HS-27A (cell line): Measurements from ENCODE around the gene MPZL3.

Experiments used
- DNase-seq: peaks from one replicate; pipeline ENCODE4 v3.0.0-alpha.2; 2012; ENCODE audit warnings: low read depth, missing footprints

MPZL3 gene

GRCh38 chr11:118264569-118265465 is 12.7 kb upstream of the MPZL3 start:
- DNase-seq, result no peak

GRCh38 chr11:118263695-118264568 is 11.8 kb upstream of the MPZL3 start, which contains the start of gene MPZL2:
TSS of gene MPZL2 (minus strand) at chr11:118264297. CDS start at chr11:118264153, 144 bp downstream.
- DNase-seq, result no peak

- DNase-seq, result no peak
Measured at GRCh38 chr11:118263112-118263511, 10.9 kb upstream of the MPZL3 start.

- DNase-seq, result no peak
Measured at GRCh38 chr11:118260353-118260752, 8.2 kb upstream of the MPZL3 start.

GRCh38 chr11:118259138-118259537 is 7.0 kb upstream of the MPZL3 start:
- DNase-seq, result no peak

- DNase-seq, result no peak
Measured at GRCh38 chr11:118258410-118258809, 6.2 kb upstream of the MPZL3 start.

- DNase-seq, result no peak
Measured at GRCh38 chr11:118252688-118253087, 523 bp upstream of the MPZL3 start.

GRCh38 chr11:118247041-118247440 is 5.1 kb downstream of the MPZL3 start:
- no peak for DNase-seq

GRCh38 chr11:118245936-118246562 is 6.1 kb downstream of the MPZL3 start:
- DNase-seq, result no peak

GRCh38 chr11:118243993-118244762 is 8.0 kb downstream of the MPZL3 start:
- no peak for DNase-seq

GRCh38 chr11:118243161-118243560 is 9.0 kb downstream of the MPZL3 start:
- no peak for DNase-seq

- DNase-seq, result no peak
Measured at GRCh38 chr11:118241764-118242098, 10.4 kb downstream of the MPZL3 start.

GRCh38 chr11:118240999-118241763 is 11.0 kb downstream of the MPZL3 start:
- DNase-seq, result no peak

- DNase-seq, result no peak
Measured at GRCh38 chr11:118239509-118240205, 12.5 kb downstream of the MPZL3 start.

- no peak for DNase-seq
Measured at GRCh38 chr11:118238929-118239328, 13.2 kb downstream of the MPZL3 start.

GRCh38 chr11:118238421-118238820 is 13.7 kb downstream of the MPZL3 start:
- no peak for DNase-seq

GRCh38 chr11:118236170-118236569 is 16.0 kb downstream of the MPZL3 start:
- DNase-seq, result no peak

- DNase-seq, result no peak
Measured at GRCh38 chr11:118234833-118235232, 17.3 kb downstream of the MPZL3 start.

- DNase-seq, result no peak
Measured at GRCh38 chr11:118233850-118234249, 18.3 kb downstream of the MPZL3 start.

GRCh38 chr11:118233377-118233776 is 18.8 kb downstream of the MPZL3 start:
- DNase-seq, result no peak
